Ovary (tissue), 3 donors: ENCODE measurements around the gene ATP1A3.

Experiments used
- CTCF ChIP-seq, 3 donors: fragments of 450-650 bp in 2 of 3; fragments of 200-600 bp in 1 of 3; IDR thresholded peaks; one replicate each; pipeline versions ENCODE4 v1.5.1 to v1.8.0; 2016 to 2022; ENCODE audit warnings: antibody characterized with exemption in 3 of 3, mild to moderate bottlenecking in 1 of 3
- POLR2A ChIP-seq: fragments of 450-650 bp; IDR thresholded peaks from one replicate; pipeline ENCODE4 v1.6.1; 2017; ENCODE audit warnings: antibody characterized with exemption, mild to moderate bottlenecking, moderate library complexity
- donor health status: DM: no; HTN: no; CAD: no.

GRCh38 chr19:41997121-41997850 is 3.3 kb upstream of the ATP1A3 start:
- TF ChIP-seq POLR2A: no peak
- no peak for TF ChIP-seq CTCF (IDR thresholded peaks at IDR 0.05)
